ENCODE results near the gene MACROD2.
A peak's percentile ranks its signal among the peaks of the same experiment; 100 is the strongest.

MACROD2 gene

GRCh38 chr20:15236812-15237211 is 1241.5 kb downstream of the MACROD2 start:
- no peak overlapping the region for H3K27ac ChIP-seq (ENCODE audit: low read depth, low read length)
- no peak overlapping the region for H3K9ac ChIP-seq (ENCODE audit: low read length)

DNA sequence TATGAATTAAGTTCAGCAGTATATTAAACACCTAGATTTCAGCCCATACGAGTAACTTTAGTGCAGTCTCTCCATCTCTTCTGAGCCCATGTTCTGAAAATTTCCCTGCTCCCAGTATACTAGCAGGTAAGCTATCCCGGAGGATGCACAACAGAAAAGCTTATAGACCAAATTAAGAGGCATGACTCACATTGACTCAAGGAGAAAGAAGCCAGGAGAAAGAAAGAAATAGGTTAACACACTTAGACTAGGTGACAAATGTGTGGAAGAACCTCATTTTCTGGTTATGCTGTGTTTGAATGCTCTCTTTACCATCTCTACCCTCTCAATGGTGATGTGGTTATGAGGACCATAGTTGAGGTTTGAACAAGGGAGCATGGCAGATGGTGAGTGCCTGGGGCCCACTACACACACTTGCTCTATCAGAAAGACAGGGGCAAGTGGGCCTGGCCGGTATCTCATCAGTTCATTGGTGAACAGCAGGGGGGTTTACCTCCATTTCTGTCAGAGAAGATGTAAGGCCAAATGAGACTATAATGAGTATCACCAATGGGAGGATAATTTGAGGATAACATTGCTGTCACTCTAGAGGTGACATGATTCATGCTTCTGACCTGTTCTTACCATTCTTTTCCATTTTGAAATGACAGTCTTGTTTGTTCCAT is 1244.4 kb downstream of the MACROD2 start:
- no peaks in the 10 kb centered on the region for H3K36me3 ChIP-seq (ENCODE audit: low read length)
- H2AFZ ChIP-seq (ENCODE audit: low read depth, low read length, severe bottlenecking): no peak overlapping the region
- no peak overlapping the region for H3K27ac ChIP-seq (ENCODE audit: low read depth, low read length)
- H3K79me2 ChIP-seq (ENCODE audit: insufficient read depth, low read length): no peaks in the 10 kb centered on the region
- no peak for TF ChIP-seq CTCF (IDR thresholded peaks at IDR 0.05; ENCODE audit: insufficient read depth, low read length, poor library complexity, severe bottlenecking)
- TF ChIP-seq EZH2phosphoT487 (conservative IDR thresholded peaks at IDR 0.05; ENCODE audit: low read length): no peak
- H3K9ac ChIP-seq (ENCODE audit: low read length): no peak overlapping the region
- no peaks in the 10 kb centered on the region for H3F3A ChIP-seq (ENCODE audit: insufficient read depth)
- H4K20me1 ChIP-seq (ENCODE audit: low read depth, low read length): no peaks in the 10 kb centered on the region
- H3K4me2 ChIP-seq (ENCODE audit: low read depth, low read length, poor library complexity, severe bottlenecking): no peak overlapping the region
- H3K4me3 ChIP-seq (ENCODE audit: insufficient read depth, low read length, poor library complexity, severe bottlenecking): no peak overlapping the region
- no peaks in the 10 kb centered on the region for H3K9me3 ChIP-seq (ENCODE audit: insufficient read depth, low read length)
- no peaks in the 10 kb centered on the region for H3K27me3 ChIP-seq (ENCODE audit: low read length)
- no peaks in the 10 kb centered on the region for H3K9me2 ChIP-seq (replicated peaks; ENCODE audit: insufficient read depth, low read length)

More at GRCh38 chr20:15236812-15237211, 1241.5 kb downstream of the MACROD2 start:
- no peaks in the 10 kb centered on the region for H3K9me2 ChIP-seq (replicated peaks; ENCODE audit: insufficient read depth, low read length)
- H3K4me2 ChIP-seq (ENCODE audit: low read depth, low read length, poor library complexity, severe bottlenecking): no peak overlapping the region
- no peaks in the 10 kb centered on the region for H4K20me1 ChIP-seq (ENCODE audit: low read depth, low read length)
- H3K27me3 ChIP-seq (ENCODE audit: low read length): no peaks in the 10 kb centered on the region
- H3K36me3 ChIP-seq (ENCODE audit: low read length): no peaks in the 10 kb centered on the region
- H3K4me3 ChIP-seq (ENCODE audit: insufficient read depth, low read length, poor library complexity, severe bottlenecking): no peak overlapping the region
- H3K79me2 ChIP-seq (ENCODE audit: insufficient read depth, low read length): no peaks in the 10 kb centered on the region
- H3F3A ChIP-seq (ENCODE audit: insufficient read depth): no peaks in the 10 kb centered on the region
- no peak overlapping the region for H2AFZ ChIP-seq (ENCODE audit: low read depth, low read length, severe bottlenecking)
- TF ChIP-seq CTCF (IDR thresholded peaks at IDR 0.05; ENCODE audit: insufficient read depth, low read length, poor library complexity, severe bottlenecking) (peak; percentile 25), EZH2phosphoT487 (conservative IDR thresholded peaks at IDR 0.05; ENCODE audit: low read length) (no peak)
- H3K9me3 ChIP-seq (ENCODE audit: insufficient read depth, low read length): no peaks in the 10 kb centered on the region

DNA sequence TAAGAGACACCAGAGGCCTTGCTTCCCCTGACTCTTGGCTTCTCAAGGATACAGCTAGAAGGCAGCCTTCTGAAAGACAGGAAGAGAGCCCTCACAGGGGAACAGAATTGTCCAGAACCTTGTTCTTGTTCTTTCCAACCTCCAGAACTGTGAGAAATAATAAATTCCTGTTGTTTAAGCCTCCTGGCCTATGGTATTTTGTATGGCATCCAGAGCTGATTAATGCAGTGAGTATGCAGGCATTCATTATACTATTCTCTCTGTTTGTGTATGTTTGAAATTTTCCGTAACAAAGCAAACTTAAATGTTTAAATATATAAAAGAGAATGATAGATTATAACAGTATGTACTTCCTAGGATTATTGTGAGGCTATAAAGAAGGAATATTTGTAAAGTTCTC is 1245.5 kb downstream of the MACROD2 start:
- Histone ChIP-seq H3K4me2 (ENCODE audit: low read depth, low read length, poor library complexity, severe bottlenecking) (no peak overlapping the region), H4K20me1 (ENCODE audit: low read depth, low read length) (no peaks in the 10 kb centered on the region), H3K9ac (ENCODE audit: low read length) (no peak overlapping the region), H3K4me3 (ENCODE audit: insufficient read depth, low read length, poor library complexity, severe bottlenecking) (no peak overlapping the region), H3K9me2 (replicated peaks; ENCODE audit: insufficient read depth, low read length) (no peaks in the 10 kb centered on the region), H2AFZ (ENCODE audit: low read depth, low read length, severe bottlenecking) (no peak overlapping the region), H3K27ac (ENCODE audit: low read depth, low read length) (no peak overlapping the region), H3K27me3 (ENCODE audit: low read length) (no peaks in the 10 kb centered on the region), H3K36me3 (ENCODE audit: low read length) (no peaks in the 10 kb centered on the region), H3F3A (ENCODE audit: insufficient read depth) (no peaks in the 10 kb centered on the region), H3K9me3 (ENCODE audit: insufficient read depth, low read length) (no peaks in the 10 kb centered on the region), H3K79me2 (ENCODE audit: insufficient read depth, low read length) (no peaks in the 10 kb centered on the region)
- TF ChIP-seq CTCF (IDR thresholded peaks at IDR 0.05; ENCODE audit: insufficient read depth, low read length, poor library complexity, severe bottlenecking): no peak
- no peak for TF ChIP-seq EZH2phosphoT487 (conservative IDR thresholded peaks at IDR 0.05; ENCODE audit: low read length)
